ENCODE results near the gene REEP1. TPM values are rescaled to one million over a fixed set of nuclear protein-coding genes. Genes with fewer than 3 reads are reported as not detected.

Gene REEP1
- total and polyA plus RNA-seq, 9 of the 15 experiments (the other 6 are each of a cell fraction or from before 2014, with no cell fraction given), result 0.11 to 0.67 (median 0.13) TPM

GRCh38 chr2:86335865-86336674, 1.4 kb downstream of the REEP1 start:
- Histone ChIP-seq H3K79me2 (ENCODE audit: control insufficient read depth, insufficient read depth, low read length) (no peaks in the 10 kb centered on the region), H3K36me3 (ENCODE audit: control insufficient read depth, insufficient read depth, low read length) (no peaks in the 10 kb centered on the region), H3K4me1 (replicated peaks in 1 of 2; ENCODE audit: control insufficient read depth in 2 of 2, insufficient read depth in 2 of 2, low read length in 2 of 2) (peaks cover 0 to 5% of the 10 kb centered on the region in 2 experiments; a peak in 1 of 5 replicates), H3K27ac (ENCODE audit: extremely low read depth, low read depth, low read length) (no peak overlapping the region), H3K9me3 (replicated peaks; ENCODE audit: control insufficient read depth, insufficient read depth, low read depth, low read length) (no peaks in the 10 kb centered on the region; the same call in 1 of the 2 replicates), H4K20me1 (replicated peaks; ENCODE audit: control insufficient read depth, insufficient read depth, low read length) (0 out of 2 replicates have a peak, but pooled peaks cover 3% of the 10 kb centered on the region), H3K27me3 (ENCODE audit: control insufficient read depth in 2 of 2, insufficient read depth in 2 of 2, low read length in 2 of 2) (peaks cover 17 to 57% of the 10 kb centered on the region in 2 experiments), H3K9ac (ENCODE audit: insufficient read depth in 1 of 2, low read depth in 2 of 2, low read length in 2 of 2) (no peak overlapping the region), H3K9me1 (ENCODE audit: control insufficient read depth, insufficient read depth, low read length) (no peaks in the 10 kb centered on the region), H2AFZ (ENCODE audit: low read depth, low read length) (no peak overlapping the region), H3K4me3 (no peak overlapping the region), H3K4me2 (ENCODE audit: insufficient read depth, low read length) (no peak overlapping the region)
- DNase-seq (ENCODE audit: extremely low read depth in 1 of 4, low spot score in 3 of 4) (no peak), FAIRE-seq (no peak), ATAC-seq (no peak)
- BruUV-seq (replicated peaks), result no TSS peak
- in situ Hi-C loops (cut with MboI), result no loop called here
- WGBS (ENCODE audit: insufficient coverage, low coverage, missing lambda C conversion rate), result 12% methylated on average over 15 of the region's 15 CpGs
- ChIA-PET CTCF (ENCODE audit: low intra/inter-chr PET ratio) (no interaction called here), POLR2A (no interaction called here)
- TF ChIP-seq ARID4B (CRISPR knock-in tag; IDR thresholded peaks at IDR 0.05), result no peak
- peak; percentile 72 for TF ChIP-seq TFE3 (CRISPR knock-in tag; IDR thresholded peaks at IDR 0.05)
- TF ChIP-seq FOXP1 (CRISPR knock-in tag; IDR thresholded peaks at IDR 0.05), result no peak
- intact Hi-C loops (cut with micrococcal nuclease), result no loop called here
